ENCODE measurements around the gene GPR143. TPM values are rescaled to one million over a fixed set of nuclear protein-coding genes. Genes with fewer than 3 reads are reported as not detected.
"Not testable (repeated sequence)": the region's sequence is repeated elsewhere in the genome, so short reads cannot be mapped to it uniquely, and the experiment has no call there.

The GPR143 gene
- total RNA-seq (not detected), polyA plus RNA-seq (0.15 TPM)

DNA sequence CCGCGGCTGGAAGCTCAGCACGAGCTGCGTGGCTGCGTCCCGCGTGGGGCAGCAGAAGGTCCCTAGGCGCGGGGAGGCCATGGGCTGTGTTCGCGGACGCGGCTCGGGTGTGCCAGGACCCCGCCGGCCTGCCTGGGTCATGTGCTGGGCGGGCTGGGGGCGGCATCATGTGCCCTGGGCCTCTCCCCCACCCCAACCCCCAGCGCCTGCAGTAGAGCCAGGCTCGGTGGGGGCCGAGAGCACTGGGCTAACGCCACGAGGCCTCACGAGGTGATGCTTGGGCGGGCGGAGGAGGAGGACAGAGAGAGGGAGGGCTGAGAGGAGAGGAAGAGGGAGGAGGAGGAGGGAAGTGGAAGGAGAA, at the start of gene GPR143:
GPR143 (minus strand) TSS at position 111 of the 361 bp plus-strand sequence; CDS start at position 81, 30 bp downstream.
- Mint-ChIP-seq H3K4me1 (peaks cover 0 to 3% (median 0%) of the 10 kb centered on the region in 3 donors), H3K9me3 (peaks cover 0 to 3% (median 0%) of the 10 kb centered on the region in 5 donors), H3K4me3 (no peak within 1 kb of the TSS), H3K36me3 (no peaks in the 10 kb centered on the region), H3K27ac (no peak within 1 kb of the TSS), H3K27me3 (peaks cover 17 to 25% of the 10 kb centered on the region in 2 donors)
- Histone ChIP-seq H3K9me3 (ENCODE audit: low read length) (no peaks in the 10 kb centered on the region), H3K4me1 (ENCODE audit: insufficient read depth, low read length) (no peaks in the 10 kb centered on the region), H3K4me3 (ENCODE audit: low read length) (no peak within 1 kb of the TSS), H3K36me3 (ENCODE audit: insufficient read depth, low read length) (no peaks in the 10 kb centered on the region), H3K27me3 (ENCODE audit: insufficient read depth, low read length, poor library complexity, severe bottlenecking) (no peaks in the 10 kb centered on the region), H3K27ac (ENCODE audit: low read depth, low read length) (no peak within 1 kb of the TSS)
- POLR2A ChIA-PET = no interaction called here
- no peak for DNase-seq
- CTCF ChIA-PET = no interaction called here

DNA sequence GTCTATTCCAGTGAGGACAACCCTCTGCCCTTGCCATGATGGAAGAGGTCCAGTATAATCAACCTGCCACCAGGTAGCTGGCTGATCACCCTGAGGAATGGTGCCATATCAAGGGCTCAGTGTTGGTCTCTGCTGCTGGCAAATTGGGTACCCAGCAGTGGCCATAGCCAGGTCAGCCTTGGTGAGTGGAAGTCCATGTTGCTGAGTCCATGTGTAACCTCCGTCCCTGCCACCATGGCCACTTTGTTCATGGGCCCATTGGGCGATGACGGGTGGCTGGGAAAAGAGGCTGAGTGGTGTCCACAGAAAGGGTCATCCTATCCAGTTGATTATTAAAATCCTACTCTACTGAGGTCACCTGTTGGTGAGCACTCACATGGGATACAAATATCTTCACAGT, 45.4 kb upstream of the GPR143 start:
- H3K4me3 ChIP-seq (ENCODE audit: low read length); DNase-seq; H3K9me3 ChIP-seq (ENCODE audit: low read length); POLR2A ChIA-PET; H3K4me3 Mint-ChIP-seq; H3K27ac Mint-ChIP-seq; CTCF ChIA-PET; H3K27ac ChIP-seq (ENCODE audit: low read depth, low read length); H3K36me3 Mint-ChIP-seq; H3K4me1 ChIP-seq (ENCODE audit: insufficient read depth, low read length); H3K9me3 Mint-ChIP-seq; H3K27me3 Mint-ChIP-seq; H3K4me1 Mint-ChIP-seq; H3K36me3 ChIP-seq (ENCODE audit: insufficient read depth, low read length); H3K27me3 ChIP-seq (ENCODE audit: insufficient read depth, low read length, poor library complexity, severe bottlenecking): not testable (repeated sequence)

DNA sequence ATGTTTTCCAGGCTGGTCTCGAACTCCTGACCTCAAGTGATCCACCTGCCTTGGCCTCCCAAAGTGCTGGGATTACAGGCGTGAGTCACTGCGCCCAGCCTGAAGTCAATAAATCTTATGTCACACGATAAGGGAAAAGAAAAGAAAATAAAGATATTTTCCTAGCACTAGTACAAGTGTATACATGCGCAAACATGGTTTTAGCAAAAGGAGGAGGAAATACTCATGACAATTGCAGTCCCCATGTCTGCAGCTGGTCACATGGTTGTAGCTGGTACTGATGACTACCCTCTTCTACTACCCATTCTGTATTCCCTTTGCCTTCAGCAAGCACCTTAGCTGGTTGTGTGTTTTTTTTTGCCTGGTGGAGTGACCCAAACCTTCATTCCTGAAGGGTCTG, 44.2 kb upstream of the GPR143 start:
- H3K4me1 ChIP-seq (ENCODE audit: insufficient read depth, low read length); H3K9me3 Mint-ChIP-seq; H3K27ac Mint-ChIP-seq; H3K27me3 ChIP-seq (ENCODE audit: insufficient read depth, low read length, poor library complexity, severe bottlenecking); H3K36me3 Mint-ChIP-seq; H3K27ac ChIP-seq (ENCODE audit: low read depth, low read length); H3K36me3 ChIP-seq (ENCODE audit: insufficient read depth, low read length); H3K4me3 Mint-ChIP-seq; H3K4me1 Mint-ChIP-seq; CTCF ChIA-PET; DNase-seq; H3K27me3 Mint-ChIP-seq; POLR2A ChIA-PET; H3K4me3 ChIP-seq (ENCODE audit: low read length); H3K9me3 ChIP-seq (ENCODE audit: low read length): not testable (repeated sequence)

DNA sequence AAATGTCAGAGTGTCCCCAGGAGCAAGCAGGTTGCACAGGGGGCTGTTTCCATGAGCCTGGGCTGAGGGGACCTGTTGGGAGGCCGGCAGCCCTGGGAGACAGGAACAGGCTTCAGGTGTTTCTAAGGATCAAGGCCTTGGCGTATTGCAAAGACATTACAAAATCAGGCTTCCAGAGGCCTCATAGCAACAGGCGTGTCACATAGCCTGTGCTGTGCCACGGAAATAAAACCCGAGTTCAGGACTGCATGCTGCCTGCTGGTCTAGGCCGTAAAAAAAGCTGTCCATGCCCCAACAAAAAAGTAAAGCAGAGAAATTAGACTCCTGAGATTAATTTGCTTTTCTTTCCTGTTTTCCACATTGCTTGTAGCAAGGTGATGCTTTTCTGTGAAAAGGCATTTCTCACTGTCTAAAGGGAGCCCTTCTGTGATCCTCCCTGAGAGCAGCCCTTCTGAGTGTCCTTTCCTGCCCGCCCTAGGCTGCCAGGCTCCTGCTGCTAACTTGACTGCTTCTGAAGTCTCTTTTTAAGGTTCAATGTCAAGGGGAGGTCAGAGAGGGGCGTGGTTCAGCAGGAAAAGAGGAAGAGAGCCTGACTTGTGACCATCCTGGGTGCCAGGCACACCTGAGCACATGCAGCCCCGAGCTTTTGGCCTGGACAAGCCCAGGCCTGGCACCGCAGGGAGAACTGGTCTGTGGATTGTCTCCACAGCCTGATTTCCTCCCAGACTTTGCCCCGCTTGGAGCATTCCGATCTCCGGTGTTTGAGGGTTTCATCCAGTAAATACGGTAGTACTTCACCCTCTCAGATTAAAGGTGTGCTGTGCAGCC, 41.9 kb upstream of the GPR143 start:
- Mint-ChIP-seq H3K27ac (no peak overlapping the region), H3K9me3 (no peaks in the 10 kb centered on the region), H3K4me1 (no peaks in the 10 kb centered on the region), H3K4me3 (no peak overlapping the region), H3K27me3 (peaks cover 2 to 3% of the 10 kb centered on the region in 2 donors), H3K36me3 (no peaks in the 10 kb centered on the region)
- no peaks in the 10 kb centered on the region for H3K27me3 ChIP-seq (ENCODE audit: insufficient read depth, low read length, poor library complexity, severe bottlenecking)
- CTCF ChIA-PET = no interaction called here
- H3K4me3 ChIP-seq (ENCODE audit: low read length) = no peak overlapping the region
- H3K4me1 ChIP-seq (ENCODE audit: insufficient read depth, low read length) = no peaks in the 10 kb centered on the region
- H3K36me3 ChIP-seq (ENCODE audit: insufficient read depth, low read length) = no peaks in the 10 kb centered on the region
- POLR2A ChIA-PET = no interaction called here
- H3K9me3 ChIP-seq (ENCODE audit: low read length) = no peaks in the 10 kb centered on the region
- no peak for DNase-seq
- H3K27ac ChIP-seq (ENCODE audit: low read depth, low read length) = no peak overlapping the region

DNA sequence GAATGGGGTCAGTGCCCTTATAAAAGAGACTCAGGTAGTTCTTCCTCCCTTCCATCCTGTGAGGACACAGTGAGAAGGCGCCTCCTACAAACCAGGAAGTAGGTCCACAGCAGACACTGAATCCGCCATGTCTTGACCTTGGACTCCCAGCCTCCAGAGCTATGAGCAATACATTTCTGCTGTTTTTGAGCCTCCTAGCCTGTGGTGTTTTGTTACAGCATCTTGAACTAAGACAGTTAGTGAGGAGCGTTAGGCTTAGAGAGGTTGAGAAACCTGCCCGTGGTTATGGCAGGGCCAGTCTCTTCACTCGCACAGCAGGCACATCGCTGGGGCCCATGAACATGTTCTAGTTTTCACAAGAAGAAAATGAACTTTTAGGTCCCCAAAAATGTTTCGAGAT, 40.3 kb upstream of the GPR143 start:
- Mint-ChIP-seq H3K27me3 (peaks cover 2 to 3% of the 10 kb centered on the region in 2 donors), H3K27ac (no peak overlapping the region), H3K4me3 (no peak overlapping the region), H3K9me3 (peaks cover 0 to 3% (median 0%) of the 10 kb centered on the region in 5 donors), H3K36me3 (no peaks in the 10 kb centered on the region), H3K4me1 (no peaks in the 10 kb centered on the region)
- no peaks in the 10 kb centered on the region for H3K4me1 ChIP-seq (ENCODE audit: insufficient read depth, low read length)
- DNase-seq = no peak
- CTCF ChIA-PET = no interaction called here
- H3K9me3 ChIP-seq (ENCODE audit: low read length) = no peaks in the 10 kb centered on the region
- H3K27ac ChIP-seq (ENCODE audit: low read depth, low read length) = no peak overlapping the region
- no peak overlapping the region for H3K4me3 ChIP-seq (ENCODE audit: low read length)
- no peaks in the 10 kb centered on the region for H3K27me3 ChIP-seq (ENCODE audit: insufficient read depth, low read length, poor library complexity, severe bottlenecking)
- H3K36me3 ChIP-seq (ENCODE audit: insufficient read depth, low read length) = no peaks in the 10 kb centered on the region
- POLR2A ChIA-PET = no interaction called here

DNA sequence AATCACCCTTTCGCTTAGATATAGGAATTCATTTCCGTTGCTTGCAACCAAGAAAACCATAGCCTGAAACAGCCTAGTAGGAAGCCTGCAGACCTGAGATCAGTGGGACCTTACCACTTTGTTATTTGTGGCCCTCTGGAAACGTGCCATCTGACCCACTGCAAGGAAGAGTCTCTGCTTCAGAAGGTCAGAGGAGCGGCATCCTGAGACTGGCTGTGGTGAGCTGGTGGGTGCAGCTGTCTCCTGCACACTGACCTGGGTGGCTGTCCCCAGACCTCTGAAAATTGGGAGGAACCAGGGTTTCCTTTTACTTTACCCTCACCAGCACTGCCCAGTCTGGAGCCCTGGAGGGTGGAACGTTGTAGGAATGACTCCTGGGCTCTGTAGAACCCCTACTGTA, 38.8 kb upstream of the GPR143 start:
- Mint-ChIP-seq H3K9me3 (peaks cover 0 to 12% (median 9%) of the 10 kb centered on the region in 5 donors), H3K4me3 (no peak overlapping the region), H3K27me3 (peaks cover 3 to 9% of the 10 kb centered on the region in 2 donors), H3K27ac (no peak overlapping the region), H3K36me3 (peaks cover 0 to 3% (median 0%) of the 10 kb centered on the region in 3 donors), H3K4me1 (no peaks in the 10 kb centered on the region)
- ChIA-PET POLR2A (no interaction called here), CTCF (no interaction called here)
- Histone ChIP-seq H3K27me3 (ENCODE audit: insufficient read depth, low read length, poor library complexity, severe bottlenecking) (no peaks in the 10 kb centered on the region), H3K9me3 (ENCODE audit: low read length) (no peaks in the 10 kb centered on the region), H3K27ac (ENCODE audit: low read depth, low read length) (no peak overlapping the region), H3K4me3 (ENCODE audit: low read length) (no peak overlapping the region), H3K4me1 (ENCODE audit: insufficient read depth, low read length) (no peaks in the 10 kb centered on the region), H3K36me3 (ENCODE audit: insufficient read depth, low read length) (no peaks in the 10 kb centered on the region)
- no peak for DNase-seq

DNA sequence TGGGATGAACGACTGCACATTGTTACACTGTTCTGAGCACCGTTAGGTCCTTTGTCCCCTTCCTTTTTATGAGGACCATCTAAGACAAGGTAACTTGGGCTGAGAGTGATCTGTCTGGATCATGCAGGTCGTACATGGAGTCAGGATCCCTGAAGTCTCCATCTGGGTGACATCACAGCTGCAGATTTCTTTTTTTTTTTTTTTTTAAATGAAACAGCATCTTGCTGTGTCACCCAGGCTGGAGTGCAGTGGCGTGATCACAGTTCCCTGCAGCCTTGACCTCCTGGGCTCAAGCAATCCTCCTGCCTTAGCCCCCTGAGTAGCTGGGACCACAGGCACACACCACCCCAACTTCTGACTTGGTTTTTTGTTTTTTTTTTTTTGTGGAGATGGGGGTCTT, 37.1 kb upstream of the GPR143 start:
- Mint-ChIP-seq H3K4me3 (no peak overlapping the region), H3K27me3 (peaks cover 3 to 13% of the 10 kb centered on the region in 2 donors), H3K9me3 (peaks cover 0 to 18% (median 10%) of the 10 kb centered on the region in 5 donors), H3K4me1 (no peaks in the 10 kb centered on the region), H3K36me3 (peaks cover 0 to 3% (median 0%) of the 10 kb centered on the region in 3 donors), H3K27ac (no peak overlapping the region)
- H3K36me3 ChIP-seq (ENCODE audit: insufficient read depth, low read length) = no peaks in the 10 kb centered on the region
- no peaks in the 10 kb centered on the region for H3K27me3 ChIP-seq (ENCODE audit: insufficient read depth, low read length, poor library complexity, severe bottlenecking)
- no peak overlapping the region for H3K27ac ChIP-seq (ENCODE audit: low read depth, low read length)
- H3K4me3 ChIP-seq (ENCODE audit: low read length) = no peak overlapping the region
- H3K4me1 ChIP-seq (ENCODE audit: insufficient read depth, low read length) = no peaks in the 10 kb centered on the region
- ChIA-PET CTCF (no interaction called here), POLR2A (no interaction called here)
- no peaks in the 10 kb centered on the region for H3K9me3 ChIP-seq (ENCODE audit: low read length)
- DNase-seq = no peak

DNA sequence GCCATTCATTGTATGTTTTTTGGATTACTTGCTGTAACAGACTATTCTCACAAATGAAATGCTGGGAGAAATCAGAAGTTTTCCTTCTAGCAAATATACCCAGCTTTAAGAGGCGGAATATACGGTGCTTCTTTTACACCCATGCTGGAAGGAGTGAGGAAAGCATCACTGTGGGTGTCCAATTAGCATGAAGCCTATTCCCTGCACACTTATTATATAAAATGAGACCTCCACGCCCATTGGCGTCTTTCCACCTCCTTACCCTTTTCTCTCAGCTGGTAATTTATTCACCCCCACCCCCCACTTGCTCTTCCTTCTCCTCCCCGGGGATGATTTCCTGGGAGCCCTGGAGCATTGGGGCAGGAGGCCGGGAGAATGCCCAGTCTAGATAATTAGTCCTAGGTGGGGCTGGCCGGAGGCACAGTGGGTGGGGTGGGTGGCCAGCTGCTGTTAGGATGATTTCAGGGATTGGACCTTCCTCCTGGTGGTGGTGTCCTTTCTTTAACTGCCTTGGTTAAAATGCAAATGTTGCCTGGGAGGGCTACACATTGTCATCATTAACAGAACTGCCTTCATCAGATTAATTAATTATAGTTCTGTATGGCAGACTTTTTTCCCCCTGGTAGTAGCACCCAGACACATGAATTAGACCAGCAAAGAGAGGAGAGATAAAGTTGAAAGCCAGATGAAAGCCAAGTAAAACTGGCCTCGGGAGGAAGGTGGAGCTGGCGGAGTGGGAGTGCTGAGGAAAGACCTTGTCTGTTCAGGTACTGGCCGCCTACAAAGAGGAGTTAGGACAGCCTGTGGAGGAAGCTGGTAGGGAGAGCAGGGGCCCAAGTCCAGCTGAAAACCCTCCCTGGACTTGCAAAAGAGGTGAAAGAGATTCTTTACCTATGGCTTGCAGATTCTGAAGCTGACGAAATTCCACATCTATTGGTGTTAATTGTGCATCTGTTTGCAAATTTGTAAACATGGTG, 32.0 kb upstream of the GPR143 start:
- H3K4me1 Mint-ChIP-seq = no peaks in the 10 kb centered on the region
- H3K4me3 Mint-ChIP-seq = no peak overlapping the region
- POLR2A ChIA-PET = no interaction called here
- no peak overlapping the region for H3K27ac Mint-ChIP-seq
- no peaks in the 10 kb centered on the region for H3K36me3 ChIP-seq (ENCODE audit: insufficient read depth, low read length)
- H3K9me3 ChIP-seq (ENCODE audit: low read length) = no peaks in the 10 kb centered on the region
- peaks cover 7 to 24% (median 17%) of the 10 kb centered on the region in 5 donors for H3K9me3 Mint-ChIP-seq
- no peaks in the 10 kb centered on the region for H3K27me3 ChIP-seq (ENCODE audit: insufficient read depth, low read length, poor library complexity, severe bottlenecking)
- no peak overlapping the region for H3K27ac ChIP-seq (ENCODE audit: low read depth, low read length)
- peaks cover 0 to 3% (median 0%) of the 10 kb centered on the region in 3 donors for H3K36me3 Mint-ChIP-seq
- H3K4me1 ChIP-seq (ENCODE audit: insufficient read depth, low read length) = no peaks in the 10 kb centered on the region
- CTCF ChIA-PET = no interaction called here
- H3K4me3 ChIP-seq (ENCODE audit: low read length) = no peak overlapping the region
- DNase-seq = no peak
- H3K27me3 Mint-ChIP-seq = peaks cover 13 to 21% of the 10 kb centered on the region in 2 donors

All from CD8-positive, alpha-beta memory T cell (primary cell).